GM12801 (cell line): ENCODE measurements around the gene TLCD5.

Experiments
- TF ChIP-seq, protein P1 (sequence below): IDR thresholded peaks from one replicate; pipeline ENCODE4 v1.5.1; 2011; ENCODE audit warnings: control low read depth; ENCODE audit not compliant: insufficient read length; ENCODE audit errors: extremely low read depth

TLCD5 gene

DNA sequence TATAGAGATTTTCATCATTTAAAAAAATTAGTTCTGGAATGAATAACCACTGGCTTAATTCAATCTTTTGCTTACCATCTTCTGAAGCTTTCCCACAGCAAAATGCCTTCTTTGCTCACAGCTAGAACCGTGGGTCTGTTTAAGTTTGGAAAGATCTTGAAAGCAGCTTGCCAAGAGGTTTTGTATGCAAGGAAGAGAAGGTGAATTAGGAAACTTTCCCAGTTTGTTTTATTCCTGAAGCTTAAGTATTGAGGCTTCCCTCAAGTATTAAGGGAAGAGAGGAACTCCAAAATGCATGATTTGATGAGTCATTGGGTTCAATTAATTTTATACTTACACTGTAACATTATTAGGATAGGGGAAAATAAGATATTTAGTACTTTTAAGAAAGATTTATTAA lies 9.2 kb downstream of the TLCD5 start:
- TF ChIP-seq, protein P1, sequence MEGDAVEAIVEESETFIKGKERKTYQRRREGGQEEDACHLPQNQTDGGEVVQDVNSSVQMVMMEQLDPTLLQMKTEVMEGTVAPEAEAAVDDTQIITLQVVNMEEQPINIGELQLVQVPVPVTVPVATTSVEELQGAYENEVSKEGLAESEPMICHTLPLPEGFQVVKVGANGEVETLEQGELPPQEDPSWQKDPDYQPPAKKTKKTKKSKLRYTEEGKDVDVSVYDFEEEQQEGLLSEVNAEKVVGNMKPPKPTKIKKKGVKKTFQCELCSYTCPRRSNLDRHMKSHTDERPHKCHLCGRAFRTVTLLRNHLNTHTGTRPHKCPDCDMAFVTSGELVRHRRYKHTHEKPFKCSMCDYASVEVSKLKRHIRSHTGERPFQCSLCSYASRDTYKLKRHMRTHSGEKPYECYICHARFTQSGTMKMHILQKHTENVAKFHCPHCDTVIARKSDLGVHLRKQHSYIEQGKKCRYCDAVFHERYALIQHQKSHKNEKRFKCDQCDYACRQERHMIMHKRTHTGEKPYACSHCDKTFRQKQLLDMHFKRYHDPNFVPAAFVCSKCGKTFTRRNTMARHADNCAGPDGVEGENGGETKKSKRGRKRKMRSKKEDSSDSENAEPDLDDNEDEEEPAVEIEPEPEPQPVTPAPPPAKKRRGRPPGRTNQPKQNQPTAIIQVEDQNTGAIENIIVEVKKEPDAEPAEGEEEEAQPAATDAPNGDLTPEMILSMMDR: no peak

DNA sequence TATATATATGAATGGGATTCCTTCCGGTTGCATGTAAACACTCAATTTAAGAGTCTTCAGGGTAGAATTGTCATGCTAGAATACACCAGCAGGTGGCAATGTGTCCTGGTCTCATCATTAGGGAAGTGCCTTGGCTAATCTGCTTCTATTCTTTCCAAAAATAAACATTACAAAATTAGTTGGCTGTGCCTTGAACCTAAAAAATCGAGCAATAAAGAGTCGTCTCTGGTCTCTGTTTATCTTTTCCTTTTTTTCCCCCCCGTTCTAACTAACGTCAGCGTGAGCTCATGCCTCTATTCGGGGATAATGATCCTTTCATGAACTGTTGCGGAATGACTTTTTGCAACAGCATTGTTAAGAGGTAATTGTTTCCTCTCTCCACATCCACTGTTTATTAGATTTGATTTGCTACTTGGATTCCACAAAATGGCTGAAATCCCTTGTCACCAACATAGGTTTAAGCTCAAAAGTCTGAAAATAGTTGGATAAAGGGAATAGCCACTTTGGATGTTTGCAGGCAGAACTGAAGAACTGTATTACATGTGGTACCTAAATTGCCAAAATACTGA lies 9.9 kb downstream of the TLCD5 start:
- TF ChIP-seq, protein P1: no peak

DNA sequence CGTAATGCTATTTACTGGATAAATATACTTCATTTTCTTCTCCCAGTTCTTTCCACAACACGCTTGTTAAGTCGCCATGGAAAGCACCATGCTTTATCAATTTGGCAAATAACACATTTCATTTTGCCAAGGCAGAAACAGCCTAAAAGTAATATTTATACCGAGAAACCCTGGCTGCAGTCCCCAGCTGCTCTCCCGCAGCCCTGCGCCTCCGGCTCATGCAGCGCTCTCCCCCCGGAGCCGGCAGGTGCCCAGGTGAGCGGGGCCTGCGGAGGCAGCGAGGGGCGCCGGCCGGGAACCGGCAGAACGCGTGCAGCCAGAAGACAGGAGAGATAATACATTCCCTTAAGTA lies 10.4 kb downstream of the TLCD5 start:
- TF ChIP-seq, protein P1: no peak

DNA sequence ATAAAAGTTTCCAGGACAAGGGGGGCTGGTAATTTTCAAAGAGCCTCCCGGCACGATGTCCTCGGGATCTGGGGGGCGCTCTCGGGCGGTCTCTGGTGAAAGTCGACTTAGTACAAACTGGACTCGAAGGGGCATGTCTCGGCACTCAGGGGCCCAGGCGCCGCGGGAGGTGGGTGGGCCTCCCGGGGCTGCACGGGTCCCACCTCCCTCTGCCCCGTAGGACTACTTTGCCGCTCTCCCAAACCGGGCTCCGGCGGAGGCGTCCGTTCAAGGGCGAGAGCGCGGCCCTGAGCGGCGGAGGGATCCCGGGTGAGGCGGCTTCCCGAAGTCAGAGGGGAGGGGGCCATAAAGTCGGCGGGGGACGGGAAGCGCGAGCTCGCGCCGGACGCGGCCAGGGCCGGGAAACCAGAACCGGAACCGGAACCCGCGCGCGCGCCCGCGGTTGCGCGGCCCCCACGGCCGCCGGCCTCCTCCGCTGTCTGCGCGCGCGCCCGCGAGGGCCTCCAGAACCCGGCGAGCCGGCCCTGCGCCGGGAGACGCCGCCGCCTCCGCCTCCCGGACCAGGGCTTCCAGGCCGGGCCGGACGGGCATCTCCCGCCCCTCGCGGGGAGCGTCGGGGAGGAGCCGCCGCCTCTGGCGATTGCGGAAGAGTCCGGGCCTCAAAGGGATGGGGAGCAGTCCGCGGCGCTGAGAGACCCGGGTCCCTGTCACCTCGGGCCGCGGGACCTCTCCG lies 11.0 kb downstream of the TLCD5 start, which contains the start of gene ARHGEF12:
TSS of gene ARHGEF12 (plus strand) at position 506 of the 733 bp plus-strand sequence. CDS start 831 bp downstream, outside the sequence.
- TF ChIP-seq, protein P1: no peak

DNA sequence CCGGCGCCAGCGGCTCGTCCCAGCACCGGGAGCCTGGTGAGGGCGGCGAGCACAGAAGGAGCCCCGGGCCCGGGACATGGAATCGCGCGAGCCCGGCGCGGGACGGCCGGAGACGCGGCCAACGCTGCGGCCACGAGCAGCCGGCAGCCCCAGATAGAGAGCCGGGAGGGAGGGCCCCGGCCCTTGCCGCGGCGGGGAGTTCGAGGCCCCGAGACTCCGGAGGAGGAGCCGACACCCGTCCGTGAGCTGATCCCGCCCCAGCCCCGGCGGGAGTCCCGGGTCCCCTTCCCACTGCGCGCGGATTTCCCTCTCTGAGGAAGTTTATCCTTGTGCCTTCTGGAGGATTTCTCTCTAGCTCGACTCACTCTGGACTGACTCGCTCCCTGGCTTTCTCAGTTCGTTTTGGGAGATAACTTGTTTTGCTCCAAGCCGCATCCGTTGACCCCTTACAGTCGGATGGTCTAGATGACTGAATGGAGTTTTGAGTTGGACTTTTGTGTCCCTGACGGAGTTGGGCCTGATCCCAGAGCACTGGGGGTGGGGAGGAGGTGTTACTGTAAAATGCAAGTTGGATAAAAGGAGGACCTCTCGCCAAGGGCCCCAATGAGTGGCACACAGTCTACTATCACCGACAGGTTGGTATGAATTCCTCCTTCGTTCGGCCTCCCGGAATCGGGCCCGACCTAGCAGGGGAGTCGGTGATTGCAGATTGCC lies 11.7 kb downstream of the TLCD5 start:
- TF ChIP-seq, protein P1: no peak

DNA sequence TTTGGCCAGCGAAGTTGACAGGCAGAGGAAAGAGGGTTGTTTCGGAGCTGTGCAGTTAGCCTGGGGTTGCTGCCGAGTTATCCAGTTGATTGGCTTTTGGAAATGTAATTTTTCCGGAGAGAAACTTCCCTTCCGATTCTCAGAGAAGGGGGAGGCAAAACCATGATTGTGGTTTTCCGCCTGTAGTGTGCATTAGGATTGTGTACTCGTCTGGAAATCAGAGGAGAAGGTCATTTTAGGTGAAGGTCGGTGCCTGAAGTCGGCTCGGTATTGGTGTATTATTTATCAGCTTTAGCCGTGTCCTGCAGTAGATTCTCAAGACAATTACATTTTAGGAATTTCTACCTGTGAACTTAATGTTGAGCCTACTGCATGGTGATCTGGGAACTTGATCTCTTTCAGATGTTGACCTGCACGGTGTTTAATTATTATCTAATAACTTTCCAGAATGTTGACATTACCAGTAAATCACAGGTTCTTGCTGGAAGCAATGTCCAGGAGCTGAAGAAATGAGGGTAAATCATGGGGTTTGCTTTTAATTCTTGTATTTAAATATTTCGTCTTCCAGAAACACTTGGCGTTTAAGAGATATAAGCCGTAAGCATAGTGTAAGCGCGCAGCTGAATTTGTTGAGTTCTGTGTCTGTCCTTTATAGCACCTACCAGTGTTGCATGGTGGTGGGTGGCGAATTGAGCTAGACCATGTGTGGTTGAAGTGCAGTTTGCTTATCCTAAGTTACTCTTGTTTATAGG lies 12.4 kb downstream of the TLCD5 start:
- TF ChIP-seq, protein P1: no peak
